ENCODE results near the gene ABCA13.

Gene ABCA13

GRCh38 chr7:48250441-48250951, 79.2 kb downstream of the ABCA13 start:
- no peak for DNase-seq

GRCh38 chr7:48251766-48252165, 80.5 kb downstream of the ABCA13 start:
- no peak for DNase-seq

GRCh38 chr7:48252995-48253394, 81.7 kb downstream of the ABCA13 start:
- no peak for DNase-seq

- DNase-seq = no peak
These were observed 83.8 kb downstream of the ABCA13 start for GRCh38 chr7:48255046-48255445.

- DNase-seq = no peak
These were observed 88.4 kb downstream of the ABCA13 start for GRCh38 chr7:48259463-48260280.

GRCh38 chr7:48261696-48262095, 90.4 kb downstream of the ABCA13 start:
- no peak for DNase-seq

GRCh38 chr7:48262606-48263310, 91.5 kb downstream of the ABCA13 start:
- no peak for DNase-seq

- DNase-seq = no peak
These were observed 92.0 kb downstream of the ABCA13 start for GRCh38 chr7:48263311-48263650.

- no peak for DNase-seq
These were observed 97.8 kb downstream of the ABCA13 start for GRCh38 chr7:48269066-48269465.

GRCh38 chr7:48274662-48275061, 103.4 kb downstream of the ABCA13 start:
- no peak for DNase-seq

- DNase-seq = no peak
These were observed 108.2 kb downstream of the ABCA13 start for GRCh38 chr7:48279420-48279819.

GRCh38 chr7:48280100-48280499, 108.8 kb downstream of the ABCA13 start:
- no peak for DNase-seq

- DNase-seq = no peak
These were observed 114.1 kb downstream of the ABCA13 start for GRCh38 chr7:48285373-48285772.

- no peak for DNase-seq
These were observed 115.6 kb downstream of the ABCA13 start for GRCh38 chr7:48286836-48287235.

- DNase-seq = no peak
These were observed 118.4 kb downstream of the ABCA13 start for GRCh38 chr7:48289656-48290055.

- no peak for DNase-seq
These were observed 121.7 kb downstream of the ABCA13 start for GRCh38 chr7:48292949-48293348.

- no peak for DNase-seq
These were observed 124.2 kb downstream of the ABCA13 start for GRCh38 chr7:48295296-48295971.

GRCh38 chr7:48296966-48297365, 125.7 kb downstream of the ABCA13 start:
- no peak for DNase-seq

- no peak for DNase-seq
These were observed 127.5 kb downstream of the ABCA13 start for GRCh38 chr7:48298779-48299178.

- peak; percentile 7 for DNase-seq
These were observed 128.4 kb downstream of the ABCA13 start for GRCh38 chr7:48299580-48300169.

- no peak for DNase-seq
These were observed 129.0 kb downstream of the ABCA13 start for GRCh38 chr7:48300301-48300700.

- DNase-seq = no peak
These were observed 129.9 kb downstream of the ABCA13 start for GRCh38 chr7:48301201-48301600.

GRCh38 chr7:48304641-48305040, 133.4 kb downstream of the ABCA13 start:
- DNase-seq = no peak
